HG03342 (cell line): ENCODE data around the gene ZFP42.
"Not testable (repeated sequence)": the region's sequence is repeated elsewhere in the genome, so short reads cannot be mapped to it uniquely, and the experiment has no call there.

ENCODE experiments used
- ATAC-seq: cut with Tn5 transposase; IDR thresholded peaks from one replicate; pipeline ENCODE4 v1.9.1; 2021; ENCODE audit warnings: mild to moderate bottlenecking, moderate library complexity; ENCODE audit not compliant: unreplicated experiment

ZFP42 gene

GRCh38 chr4:188018262-188018661 lies 22.7 kb downstream of the ZFP42 start:
- ATAC-seq = no peak

GRCh38 chr4:188021548-188022249 lies 26.1 kb downstream of the ZFP42 start:
- ATAC-seq = no peak

GRCh38 chr4:188023682-188024081 lies 28.1 kb downstream of the ZFP42 start:
- ATAC-seq = no peak

- ATAC-seq = no peak
Measured at GRCh38 chr4:188025476-188025875, 29.9 kb downstream of the ZFP42 start.

- ATAC-seq = no peak
Measured at GRCh38 chr4:188029114-188029513, 33.5 kb downstream of the ZFP42 start.

- ATAC-seq = no peak
Measured at GRCh38 chr4:188030401-188030800, 34.8 kb downstream of the ZFP42 start.

- no peak for ATAC-seq
Measured at GRCh38 chr4:188031751-188032150, 36.2 kb downstream of the ZFP42 start.

GRCh38 chr4:188032170-188032569 lies 36.6 kb downstream of the ZFP42 start:
- no peak for ATAC-seq

- ATAC-seq = no peak
Measured at GRCh38 chr4:188032583-188032982, 37.0 kb downstream of the ZFP42 start.

- ATAC-seq = no peak
Measured at GRCh38 chr4:188037003-188037713, 41.6 kb downstream of the ZFP42 start.

GRCh38 chr4:188041721-188042120 lies 46.1 kb downstream of the ZFP42 start:
- ATAC-seq = no peak

- no peak for ATAC-seq
Measured at GRCh38 chr4:188042191-188042590, 46.6 kb downstream of the ZFP42 start.

GRCh38 chr4:188043154-188043553 lies 47.6 kb downstream of the ZFP42 start:
- no peak for ATAC-seq

- ATAC-seq = not testable (repeated sequence)
Measured at GRCh38 chr4:188045461-188045860, 49.9 kb downstream of the ZFP42 start.

- no peak for ATAC-seq
Measured at GRCh38 chr4:188046657-188047056, 51.1 kb downstream of the ZFP42 start.

GRCh38 chr4:188053302-188053701 lies 57.7 kb downstream of the ZFP42 start:
- ATAC-seq = no peak
